HG02678 (cell line): ENCODE measurements around the gene HIGD1B.

Experiments
- ATAC-seq: cut with Tn5 transposase; IDR thresholded peaks from one replicate; pipeline ENCODE4 v1.9.1; 2021; ENCODE audit warnings: mild to moderate bottlenecking, moderate library complexity; ENCODE audit not compliant: unreplicated experiment

HIGD1B gene

GRCh38 chr17:44875761-44876160 lies 28.1 kb downstream of the HIGD1B start:
- no peak for ATAC-seq

- no peak for ATAC-seq
These were observed 29.4 kb downstream of the HIGD1B start for GRCh38 chr17:44877121-44877520.

- no peak for ATAC-seq
These were observed 31.0 kb downstream of the HIGD1B start for GRCh38 chr17:44878627-44879221.

GRCh38 chr17:44879376-44879775 lies 31.7 kb downstream of the HIGD1B start:
- no peak for ATAC-seq

GRCh38 chr17:44880062-44880461 lies 32.4 kb downstream of the HIGD1B start:
- no peak for ATAC-seq

GRCh38 chr17:44881145-44881544 lies 33.5 kb downstream of the HIGD1B start:
- ATAC-seq: no peak

GRCh38 chr17:44884941-44885340 lies 37.3 kb downstream of the HIGD1B start:
- no peak for ATAC-seq

GRCh38 chr17:44887016-44887415 lies 39.3 kb downstream of the HIGD1B start:
- no peak for ATAC-seq

GRCh38 chr17:44887971-44888954 lies 40.6 kb downstream of the HIGD1B start:
- ATAC-seq: no peak

- no peak for ATAC-seq
These were observed 41.3 kb downstream of the HIGD1B start for GRCh38 chr17:44889003-44889402.

- ATAC-seq: no peak
These were observed 44.6 kb downstream of the HIGD1B start for GRCh38 chr17:44892250-44892649.

GRCh38 chr17:44894642-44895041 lies 47.0 kb downstream of the HIGD1B start:
- ATAC-seq: no peak

GRCh38 chr17:44898768-44899073 lies 51.0 kb downstream of the HIGD1B start:
- no peak for ATAC-seq

GRCh38 chr17:44899074-44899782 lies 51.5 kb downstream of the HIGD1B start, which contains the start of gene EFTUD2:
EFTUD2 (minus strand) TSS chr17:44899445; CDS start chr17:44894521, 4,924 bp downstream.
- ATAC-seq: peak; percentile 80
